Renal cortex interstitium (tissue), 11 donors: ENCODE measurements around the gene KRT86. TPM values are rescaled to one million over a fixed set of nuclear protein-coding genes. Genes with fewer than 3 reads are reported as not detected.
A peak's percentile ranks its signal among the peaks of the same experiment; 100 is the strongest.

Source experiments
- DNase-seq, 11 donors: peaks; one replicate each; pipeline ENCODE4 v3.0.0-alpha.2; 2013; ENCODE audit warnings: low read depth in 9 of 11, low spot score in 4 of 11; ENCODE audit errors: extremely low read depth in 1 of 11
- polyA plus RNA-seq, 3 donors: library from polyadenylated mRNA; unstranded; fragments of 120-200 nt; gene quantifications; one replicate each; pipeline ENCODE4 v1.2.1, GENCODE V29; 2013; ENCODE audit not compliant: insufficient read length in 3 of 3

The KRT86 gene
- polyA plus RNA-seq, 3 donors, result not detected

DNA sequence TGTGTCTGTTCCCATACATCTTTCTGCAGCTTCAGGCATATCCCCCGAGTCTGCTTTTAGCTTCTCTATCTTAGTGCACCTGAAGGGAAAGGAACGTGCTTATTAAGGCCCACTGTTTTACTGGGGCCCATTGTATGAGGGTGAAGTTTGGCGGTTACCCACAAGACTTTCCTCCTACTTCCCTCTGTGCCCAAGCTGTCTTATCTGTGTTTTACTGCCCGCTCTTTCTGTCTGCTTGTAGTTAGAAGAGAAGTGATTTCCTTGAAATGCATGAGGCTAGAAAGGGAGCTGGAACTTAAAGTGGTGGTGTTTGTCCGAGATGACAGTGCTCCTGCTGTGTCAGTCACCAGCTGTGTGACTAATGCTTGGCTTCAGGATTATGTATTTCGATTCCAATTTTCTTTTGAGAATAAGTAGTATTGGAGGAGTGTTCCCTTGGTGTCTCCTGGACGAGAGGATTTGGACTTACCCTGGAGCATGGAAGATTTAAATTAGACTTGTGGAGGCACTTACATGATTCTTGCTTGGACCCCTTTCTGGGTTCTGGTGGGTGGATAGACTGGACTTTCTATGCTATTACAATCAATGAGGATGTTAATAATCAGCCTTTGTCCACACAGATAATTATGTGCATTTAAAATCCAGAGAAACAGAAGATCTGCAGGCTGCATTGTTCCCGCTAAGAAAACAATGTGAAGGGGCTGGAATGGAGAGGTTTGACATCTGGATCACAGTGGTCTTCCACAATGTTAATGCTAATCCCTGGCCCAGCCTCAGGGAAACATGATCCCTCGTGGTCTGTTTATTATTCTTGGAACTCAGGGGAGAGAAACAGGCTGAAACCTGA, 13.9 kb upstream of the KRT86 start:
- DNase-seq, result peak in 2 of 11 donors; percentile 31 to 53

DNA sequence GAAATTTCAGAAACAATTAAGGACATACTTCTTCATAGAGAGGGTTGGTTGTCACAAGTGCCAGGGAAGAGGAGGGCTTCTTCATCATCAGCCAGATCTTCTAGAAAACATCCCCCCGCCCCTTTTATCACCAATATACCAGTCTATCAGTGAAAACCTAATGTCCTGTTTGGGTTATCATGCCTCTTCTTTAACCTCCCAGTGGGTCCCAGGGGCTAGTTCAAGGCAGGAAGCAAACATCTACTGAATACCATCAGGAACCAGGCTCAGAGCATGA, 13.3 kb upstream of the KRT86 start:
- DNase-seq, result no peak

DNA sequence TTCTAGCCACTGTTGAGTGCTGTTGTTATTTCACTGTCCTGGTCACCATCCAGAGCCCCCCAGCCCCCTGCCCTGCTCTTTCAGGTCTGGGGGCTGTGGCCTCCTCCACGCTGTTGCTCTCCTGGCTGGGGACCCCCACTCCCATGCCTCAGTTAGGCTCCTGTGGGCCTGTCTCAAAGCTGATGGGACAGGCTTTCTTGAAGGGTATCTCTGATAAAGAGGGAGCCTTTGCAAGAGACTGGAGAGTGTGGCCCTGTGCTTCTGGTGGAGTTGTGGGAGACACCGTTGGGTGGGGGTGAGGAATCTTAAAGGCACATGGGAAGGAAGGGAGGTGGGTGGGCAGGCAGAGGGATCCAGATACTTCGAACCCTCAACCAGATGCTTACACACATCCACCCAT, 12.2 kb upstream of the KRT86 start:
- DNase-seq, result no peak

DNA sequence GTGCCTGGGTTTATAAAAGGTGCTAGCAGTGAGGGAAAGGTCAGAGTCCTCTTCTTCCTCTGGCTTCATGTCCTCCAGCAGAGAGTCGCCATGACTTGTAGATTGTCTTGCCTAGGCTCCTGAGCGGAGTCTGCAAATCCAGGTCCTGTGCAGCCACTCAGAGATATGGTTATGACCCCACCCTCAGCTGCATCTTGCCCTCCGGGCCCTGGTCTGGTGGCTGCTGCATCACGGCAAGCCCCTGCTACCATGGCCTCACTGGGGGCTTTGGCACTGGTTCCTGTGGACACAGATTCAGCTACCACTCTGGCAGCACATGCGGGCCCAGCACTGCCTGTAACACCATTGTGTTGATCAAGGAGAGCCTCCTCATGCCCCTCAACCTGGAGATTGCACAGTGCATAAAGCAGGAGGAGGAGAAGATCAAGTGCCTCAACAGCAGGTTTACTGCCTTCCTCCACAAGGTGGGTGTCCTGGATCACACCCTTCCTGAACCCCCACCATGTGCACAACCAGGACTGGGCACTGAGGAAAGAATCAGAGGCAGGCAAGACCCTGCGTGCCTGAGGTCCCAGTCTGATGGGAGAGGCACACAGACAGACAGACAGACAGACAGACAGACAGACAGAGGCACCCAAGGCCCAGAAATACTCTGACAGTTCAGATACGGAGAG, 10.5 kb upstream of the KRT86 start:
- DNase-seq, result no peak

DNA sequence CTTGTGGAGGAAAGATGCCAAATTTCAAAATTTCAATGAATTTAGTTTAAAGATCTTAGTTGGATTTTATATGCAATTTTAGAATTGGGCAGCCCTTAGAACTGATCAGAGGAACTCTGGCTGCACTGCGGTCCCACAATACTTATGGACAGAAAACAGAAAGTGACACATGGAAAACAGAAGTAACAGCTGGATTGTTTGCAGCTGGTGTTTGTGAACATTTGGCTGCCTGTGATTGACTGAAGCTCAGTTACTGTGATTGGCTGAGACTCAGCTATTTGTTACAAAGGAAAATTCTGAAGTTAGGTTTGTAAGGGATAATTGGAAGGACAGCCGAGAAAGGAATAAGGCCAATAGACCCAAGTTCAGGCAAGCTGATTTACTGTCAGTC, 10.0 kb upstream of the KRT86 start:
- peak in 2 of 11 donors; percentile 51 to 55 for DNase-seq

DNA sequence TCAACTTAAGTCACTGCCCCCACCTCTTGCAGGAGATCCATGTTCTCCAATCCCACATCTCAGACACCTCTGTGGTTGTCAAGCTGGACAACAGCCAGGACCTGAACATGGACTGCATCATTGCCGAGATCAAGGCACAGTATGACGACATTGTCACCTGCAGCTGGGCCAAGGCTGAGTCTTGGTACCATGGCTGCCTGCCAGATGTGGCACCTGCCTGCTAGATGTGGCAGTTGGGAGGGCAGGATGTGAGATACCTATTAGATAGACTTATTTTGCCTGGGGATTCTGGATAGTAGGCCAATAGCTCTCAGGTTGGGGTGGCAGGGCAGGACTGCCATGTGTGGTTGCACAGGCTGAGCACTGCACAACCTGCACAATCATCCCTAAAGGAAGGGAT, 7.9 kb upstream of the KRT86 start:
- DNase-seq, result no peak

DNA sequence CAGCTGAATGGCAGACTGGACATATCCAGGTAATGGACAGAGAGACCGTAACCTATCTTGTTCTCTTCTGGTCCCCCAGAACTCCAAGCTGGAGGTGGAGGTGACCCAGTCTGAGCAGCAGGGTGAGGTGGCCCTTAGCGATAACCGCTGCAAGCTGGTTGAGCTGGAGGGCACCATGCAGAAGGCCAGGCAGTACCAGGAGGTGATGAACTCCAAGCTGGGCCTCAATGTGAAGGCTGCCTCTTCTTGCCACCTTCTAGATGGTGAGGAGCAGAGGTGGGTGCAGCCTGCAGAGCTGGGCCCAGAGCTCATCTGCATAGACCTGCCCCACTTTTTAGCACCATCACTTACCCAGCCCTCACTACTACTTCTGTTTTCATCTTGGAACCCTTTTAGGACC, 7.2 kb upstream of the KRT86 start:
- DNase-seq, result no peak

DNA sequence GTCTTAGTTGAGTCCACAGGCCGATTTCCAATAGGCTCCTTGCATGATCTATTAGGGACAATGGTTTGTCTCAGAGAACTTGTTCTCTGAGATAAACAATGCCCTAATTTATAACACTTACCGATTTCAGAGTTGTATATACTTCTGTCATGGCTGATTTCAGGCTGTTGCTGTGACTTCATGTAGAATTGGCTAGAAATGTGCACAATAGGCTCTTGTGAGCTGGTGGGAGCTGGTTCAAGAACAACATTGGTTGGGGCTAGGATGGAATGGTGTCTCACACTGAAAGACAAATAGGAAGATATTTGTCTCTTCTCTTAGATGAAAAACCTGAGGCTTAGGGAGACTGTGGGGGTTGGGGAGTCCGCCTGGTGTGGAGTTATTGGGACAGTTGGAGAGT, 6.7 kb upstream of the KRT86 start:
- DNase-seq, result no peak

DNA sequence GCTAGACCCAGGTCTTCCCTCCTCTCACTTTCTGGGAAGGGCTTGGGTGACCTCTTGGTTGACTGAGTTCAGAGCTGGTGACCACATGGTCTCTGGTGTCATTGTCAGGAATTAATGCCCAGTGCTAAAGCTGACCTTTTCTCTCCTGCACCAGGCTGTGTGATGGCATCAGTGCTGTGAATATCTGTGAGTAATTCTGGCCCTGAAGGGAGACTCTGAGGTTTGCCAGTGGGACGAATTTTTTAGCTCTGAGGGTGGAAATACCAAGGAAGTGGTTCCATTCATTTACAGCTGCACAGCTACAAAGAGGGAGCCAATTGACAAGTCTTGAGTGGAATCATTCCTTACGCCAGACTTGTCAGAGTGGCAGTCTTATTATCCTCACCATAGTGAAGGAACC, 6.2 kb upstream of the KRT86 start:
- no peak for DNase-seq

DNA sequence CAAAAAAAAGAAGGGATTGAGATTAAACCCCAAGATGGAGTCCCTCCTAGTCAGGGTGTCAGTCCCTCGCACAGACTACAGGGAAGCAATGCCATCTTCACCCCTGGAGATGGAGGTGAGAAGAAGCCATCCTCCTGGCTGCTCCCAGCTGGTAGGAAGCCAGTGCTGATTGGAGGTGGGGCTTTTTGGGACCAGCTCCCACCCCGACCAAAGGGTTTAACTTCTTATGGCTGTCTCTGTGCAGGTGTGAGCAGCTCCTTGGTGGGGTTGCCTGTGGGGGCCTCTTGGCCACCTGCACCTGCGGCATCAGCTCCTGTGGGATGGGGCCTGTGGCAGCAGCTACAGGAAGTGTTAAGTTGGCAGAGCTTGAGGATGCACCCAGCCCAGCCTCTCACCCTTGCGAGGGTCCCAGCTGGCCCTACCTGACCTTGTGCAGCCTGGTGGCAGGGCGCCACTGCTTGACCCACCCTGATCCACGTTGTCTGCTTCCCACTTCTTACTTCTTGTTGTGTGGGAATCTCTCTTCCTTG, 3.8 kb upstream of the KRT86 start:
- no peak for DNase-seq

DNA sequence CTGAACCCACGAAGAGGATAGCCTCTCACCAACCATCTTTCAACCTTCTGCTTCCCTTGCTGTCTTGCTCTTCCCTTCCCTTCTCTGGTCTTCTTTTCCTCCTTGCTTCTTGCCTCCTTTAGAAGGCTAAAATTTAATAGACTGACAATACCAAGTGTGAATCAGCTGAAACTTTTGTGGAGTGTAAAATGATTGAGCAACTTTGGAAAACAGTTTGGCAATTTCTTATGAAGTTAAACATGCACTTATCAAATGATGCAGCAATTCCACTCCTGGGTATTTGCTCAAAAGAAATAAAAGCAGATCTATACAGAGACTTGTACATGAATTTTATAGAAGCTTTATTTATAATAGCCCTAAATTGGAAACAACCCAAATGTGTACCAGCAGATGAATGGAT, 3.3 kb upstream of the KRT86 start:
- DNase-seq, result no peak

DNA sequence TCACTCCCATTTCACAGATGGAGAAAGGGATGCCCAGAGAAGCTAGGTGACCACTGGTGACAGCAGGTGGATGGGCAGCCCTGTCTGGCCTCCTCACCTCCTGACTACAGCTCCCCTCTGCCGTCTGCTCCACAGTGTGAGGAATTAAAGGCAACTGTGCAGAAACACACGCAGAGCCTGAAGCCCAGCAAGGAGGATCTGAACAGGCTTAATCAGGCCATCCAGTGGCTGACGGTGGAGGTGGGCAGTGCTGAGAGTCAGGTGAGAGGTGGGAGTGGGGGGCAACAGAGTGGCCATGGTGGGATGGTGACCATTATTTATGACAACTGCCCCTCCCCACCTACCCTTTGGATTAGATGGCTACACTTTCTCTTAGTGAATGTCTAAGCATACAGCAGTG, 1.2 kb downstream of the KRT86 start:
- DNase-seq, result no peak

DNA sequence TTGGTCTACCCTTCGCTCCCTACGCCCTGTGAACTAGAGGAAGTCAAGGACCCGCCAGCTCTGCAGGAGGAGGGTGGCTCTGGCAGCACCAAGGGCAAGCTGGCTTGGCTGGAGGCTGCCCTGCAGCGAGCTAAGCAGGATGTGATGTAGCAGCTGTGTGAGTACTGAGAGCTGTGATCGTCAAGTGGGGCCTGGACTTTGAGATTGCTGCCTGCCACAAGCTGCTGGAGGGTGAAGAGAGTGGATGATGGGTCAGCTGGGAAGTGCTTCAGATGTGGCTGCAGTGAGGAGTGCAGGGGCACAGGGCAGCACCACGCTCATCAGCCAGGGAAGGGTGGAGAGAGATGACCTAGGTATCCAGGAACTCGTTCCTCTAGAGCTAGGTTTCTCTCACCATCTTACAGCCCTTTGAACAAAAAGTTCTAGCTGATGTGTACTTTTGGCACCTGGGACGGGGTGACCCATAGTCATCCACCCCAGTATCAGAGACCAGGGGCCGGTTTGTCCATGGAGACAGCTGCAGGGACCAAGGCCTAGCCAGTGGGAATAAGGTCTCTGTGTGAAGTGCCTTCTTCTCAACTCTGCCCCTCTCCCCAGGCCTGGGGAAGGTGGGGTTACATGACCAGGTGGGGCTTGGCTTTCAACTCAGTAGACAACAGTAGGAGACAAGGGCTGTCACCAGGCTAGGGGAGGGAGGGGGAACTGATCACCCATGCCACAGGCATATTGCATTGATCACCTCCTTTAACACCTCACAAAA, 3.2 kb downstream of the KRT86 start:
- DNase-seq, result no peak

DNA sequence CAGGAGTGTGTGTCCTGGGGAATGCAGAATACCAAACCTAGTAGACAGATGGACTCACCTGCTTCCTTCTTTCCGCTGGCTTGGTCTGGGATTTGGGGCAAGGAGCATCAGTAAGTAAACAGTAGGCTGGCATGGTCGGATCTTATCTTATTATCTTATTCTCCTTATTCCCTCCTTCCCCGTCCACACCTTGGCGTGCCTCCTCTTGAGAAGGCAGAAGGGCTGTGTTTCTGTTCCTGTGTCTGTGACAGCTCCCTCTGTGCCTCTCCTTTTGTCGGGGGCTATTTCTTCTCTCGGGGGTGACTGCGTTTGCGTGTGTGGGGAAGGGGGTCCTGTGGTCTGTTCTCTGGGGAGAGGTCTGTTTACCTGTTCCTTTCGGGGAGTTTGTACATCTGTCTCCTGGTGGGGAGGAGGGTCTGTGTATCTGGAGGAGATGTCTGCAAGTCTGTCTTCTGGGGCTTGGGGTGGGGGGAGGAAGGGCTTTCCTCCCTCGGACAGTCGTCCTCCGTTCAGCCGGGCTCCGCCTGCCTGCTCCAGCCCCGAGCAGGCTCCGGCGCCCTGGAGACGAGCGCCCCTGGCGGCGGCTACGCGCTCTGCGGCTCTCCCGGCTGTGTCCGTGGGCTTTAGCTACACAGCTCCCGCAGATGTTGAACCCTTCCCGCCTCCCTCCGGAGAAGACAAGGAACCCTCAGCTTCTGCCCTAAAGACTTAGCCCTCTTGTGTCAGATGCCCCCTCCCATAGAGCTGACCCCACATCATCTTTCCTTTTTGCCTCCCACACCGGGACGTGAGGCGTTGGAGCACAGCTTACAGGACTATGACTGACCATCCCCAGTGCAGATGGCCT, 4.4 kb downstream of the KRT86 start:
- peak in 10 of 11 donors; percentile 45 to 72 (median 62) for DNase-seq

DNA sequence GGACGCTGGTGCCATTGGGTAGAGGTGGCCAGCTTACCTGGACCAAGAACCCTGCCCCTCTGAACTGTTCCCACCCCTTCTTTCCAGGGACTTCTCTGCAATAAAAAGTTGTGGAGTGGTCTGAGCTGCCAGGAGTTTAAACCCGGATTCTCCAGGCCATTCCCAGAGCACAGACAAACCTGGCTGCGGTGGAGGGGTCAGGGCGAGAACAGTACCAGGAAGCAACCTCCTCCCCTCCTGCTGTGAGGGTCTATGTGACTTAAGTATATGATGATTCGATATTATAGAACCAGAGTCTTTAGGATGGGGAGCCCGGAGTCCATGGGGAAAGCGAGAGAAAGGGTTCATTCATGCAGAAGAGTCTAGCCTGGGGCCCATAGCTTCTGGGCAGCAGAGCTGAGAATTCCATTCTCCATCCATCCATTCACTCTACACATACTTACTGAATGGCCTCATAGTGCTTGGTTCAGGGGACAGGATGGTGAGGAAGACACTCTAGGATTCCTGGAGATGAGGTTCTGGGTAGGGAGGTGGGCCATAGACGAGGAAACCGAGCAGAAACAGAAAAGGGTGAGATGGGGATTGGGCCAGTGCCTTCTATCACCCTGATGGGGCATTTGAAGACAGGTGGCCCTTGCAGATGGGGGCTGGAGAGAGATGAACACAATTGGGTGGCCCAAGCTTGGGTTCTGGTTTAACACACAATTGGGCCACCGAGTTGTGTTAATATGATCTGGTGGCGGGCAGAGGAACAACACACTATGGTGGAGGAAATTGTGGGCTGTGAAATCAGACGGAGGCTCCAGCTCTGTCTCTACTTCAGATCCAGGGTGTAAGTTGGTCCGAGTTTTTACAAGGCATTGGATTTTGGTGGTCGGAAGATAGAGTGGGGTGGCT, 5.2 kb downstream of the KRT86 start:
- no peak for DNase-seq

DNA sequence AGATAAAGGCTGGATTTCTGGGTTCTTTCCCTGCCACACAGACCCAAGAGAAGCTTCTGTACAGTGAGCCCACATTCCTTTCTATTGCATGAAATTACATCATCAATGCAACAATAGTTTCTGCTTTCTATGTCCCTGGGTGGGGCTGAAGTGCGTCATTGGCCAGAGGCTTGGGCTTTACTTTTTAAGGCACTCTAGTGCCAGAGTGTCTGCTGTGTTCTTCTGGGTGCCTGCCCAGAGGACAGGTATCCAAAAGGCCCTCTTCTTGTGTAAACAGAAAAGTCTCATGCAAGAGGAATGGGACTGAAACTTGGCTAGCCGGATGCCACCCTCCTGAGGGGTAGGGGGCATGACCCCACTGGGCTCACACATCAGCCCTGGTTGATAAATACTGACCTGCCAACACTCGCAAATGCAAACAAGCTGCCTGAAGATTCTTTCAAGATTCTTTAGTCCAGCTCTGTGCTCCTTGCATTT, 5.9 kb downstream of the KRT86 start:
- no peak for DNase-seq

DNA sequence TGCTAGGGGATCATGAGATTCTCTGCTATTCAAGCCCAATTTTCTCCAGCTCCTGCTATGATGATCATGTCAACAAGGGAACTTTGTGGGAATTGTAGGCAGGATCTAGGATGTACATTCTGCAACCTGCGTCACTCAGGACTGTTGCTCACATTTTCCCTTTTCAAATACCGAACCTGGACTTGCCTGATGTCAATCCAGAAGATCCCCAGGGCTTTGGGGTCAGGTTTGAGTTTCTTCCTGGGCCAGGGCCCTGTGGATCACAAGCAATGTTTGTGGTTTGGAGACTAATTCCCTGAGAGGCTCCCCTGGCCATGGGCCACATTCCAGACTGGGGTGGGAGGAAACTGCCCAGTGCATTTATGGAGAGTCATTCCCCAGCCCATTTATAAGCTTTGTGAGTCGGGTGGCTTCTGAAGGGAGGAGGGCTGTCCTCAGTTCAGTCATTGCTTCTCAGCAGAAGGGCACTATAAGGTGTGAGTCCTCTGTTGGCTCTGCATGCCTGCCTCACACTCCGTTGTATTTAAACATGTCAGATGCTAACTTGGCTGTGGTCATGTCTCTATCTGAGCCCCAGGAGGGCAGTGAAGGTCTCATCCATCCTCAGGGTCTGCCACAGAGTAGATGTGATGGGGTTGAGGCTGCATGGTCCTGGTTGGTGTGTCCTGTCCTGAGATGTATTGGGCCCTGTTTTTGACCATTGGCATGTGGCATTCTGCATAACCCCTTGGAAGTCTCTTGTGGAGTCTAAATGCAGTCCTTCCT, 6.5 kb downstream of the KRT86 start:
- DNase-seq, result no peak
